Esophagus mucosa (tissue), 1 donor: Measurements from ENCODE around the gene FBN2. TPM values are rescaled to one million over a fixed set of nuclear protein-coding genes. Genes with fewer than 3 reads are reported as not detected.
"Not testable (repeated sequence)": the region's sequence is repeated elsewhere in the genome, so short reads cannot be mapped to it uniquely, and the experiment has no call there.

Source experiments
- ATAC-seq: fragments of 200-7000 bp; cut with Tn5 transposase; one replicate; pipeline ENCODE4 v1.9.1; 2020
- total RNA-seq: library from RNA; stranded (reverse); gene quantifications from one replicate; pipeline ENCODE4 v1.2.4, GENCODE V29; 2023
- donor health status: DM: yes; HTN: yes; CAD: no.

FBN2 gene
- total RNA-seq, 1 donor from 2014 or later: 1.00 TPM

DNA sequence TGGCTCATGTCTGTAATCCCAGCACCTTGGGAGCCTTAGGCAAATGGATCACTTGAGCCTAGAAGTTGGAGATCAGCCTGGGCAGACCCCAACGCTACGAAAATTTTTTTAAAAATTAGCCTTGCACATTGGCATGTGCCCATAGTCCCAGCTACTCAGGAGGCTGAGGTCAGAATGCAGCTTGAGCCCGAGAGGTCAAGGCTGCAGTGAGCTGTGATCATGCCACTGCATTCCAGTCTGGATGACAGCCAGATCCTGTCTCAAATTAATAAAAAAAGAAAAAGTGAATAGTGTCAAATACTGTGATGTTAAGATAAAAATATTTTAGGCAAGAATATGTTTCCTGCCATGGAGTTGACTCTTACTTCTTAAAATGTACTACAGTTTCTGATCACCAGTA is 5.3 kb downstream of the FBN2 start:
- no peak for ATAC-seq

DNA sequence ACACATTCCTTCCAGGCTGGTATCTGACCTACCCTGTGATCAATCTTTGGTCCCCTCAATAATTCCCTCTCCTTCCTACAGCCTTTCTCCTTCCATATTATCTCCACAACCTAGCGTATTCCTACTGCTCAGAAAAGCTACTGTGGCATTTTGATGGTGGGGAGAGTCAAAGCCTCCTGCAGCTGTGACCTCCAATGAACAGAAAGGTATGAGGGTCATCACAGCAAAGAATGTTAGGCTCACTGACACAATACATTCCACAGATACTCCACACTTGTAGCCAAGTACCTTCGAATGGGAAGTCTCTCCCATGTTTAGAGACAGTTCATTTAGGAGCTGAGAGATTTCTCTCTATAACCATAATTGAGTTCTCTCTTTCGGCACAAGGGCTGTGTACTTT is 5.9 kb downstream of the FBN2 start:
- no peak for ATAC-seq

DNA sequence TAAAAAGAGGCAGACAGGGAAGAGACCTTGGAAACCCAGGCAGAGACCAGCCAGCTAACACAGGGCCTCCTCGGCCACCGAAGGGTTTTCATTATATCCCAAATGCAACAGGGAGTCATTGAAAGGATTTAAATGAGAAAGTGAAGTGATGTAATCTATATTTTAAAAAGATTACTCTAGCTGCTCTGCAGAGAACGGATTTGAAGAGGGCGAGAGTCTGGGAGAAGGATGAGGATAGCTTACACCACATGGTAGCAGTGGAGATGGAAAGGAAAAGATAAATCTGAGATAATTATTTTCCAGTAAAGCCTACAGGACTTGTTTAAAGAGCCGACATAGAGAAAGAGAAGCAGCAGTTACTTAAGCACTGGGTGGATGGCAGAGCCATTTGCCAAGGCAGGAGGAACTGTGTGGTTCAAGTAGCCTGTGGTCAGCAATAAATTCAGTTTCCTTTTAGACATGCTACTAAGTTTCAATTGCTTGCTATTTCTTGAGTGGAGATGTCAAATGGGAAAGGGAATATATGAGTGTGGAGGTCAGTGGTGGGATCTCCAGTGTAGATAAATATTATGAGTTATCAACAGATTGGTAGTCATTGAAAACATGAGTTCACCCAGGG is 9.3 kb downstream of the FBN2 start:
- ATAC-seq: no peak

DNA sequence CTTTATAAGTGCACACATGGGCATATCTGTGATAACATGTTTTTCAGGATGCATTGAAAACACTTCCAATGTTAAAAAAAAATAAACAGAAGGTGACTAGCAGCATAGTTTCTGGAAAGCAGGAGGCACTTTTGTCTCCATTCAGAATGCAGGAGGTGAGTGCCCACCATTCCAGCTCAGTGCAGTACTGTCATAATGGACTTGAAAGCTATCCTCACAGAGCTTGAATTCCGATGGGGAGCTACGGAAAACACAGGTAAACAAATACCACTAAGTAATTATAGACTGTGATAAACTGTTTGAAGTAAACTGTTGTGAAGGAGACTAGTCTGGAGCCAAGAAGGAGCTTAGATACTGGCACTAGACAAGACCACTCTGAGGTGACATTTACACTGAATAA is 9.9 kb downstream of the FBN2 start:
- no peak for ATAC-seq

DNA sequence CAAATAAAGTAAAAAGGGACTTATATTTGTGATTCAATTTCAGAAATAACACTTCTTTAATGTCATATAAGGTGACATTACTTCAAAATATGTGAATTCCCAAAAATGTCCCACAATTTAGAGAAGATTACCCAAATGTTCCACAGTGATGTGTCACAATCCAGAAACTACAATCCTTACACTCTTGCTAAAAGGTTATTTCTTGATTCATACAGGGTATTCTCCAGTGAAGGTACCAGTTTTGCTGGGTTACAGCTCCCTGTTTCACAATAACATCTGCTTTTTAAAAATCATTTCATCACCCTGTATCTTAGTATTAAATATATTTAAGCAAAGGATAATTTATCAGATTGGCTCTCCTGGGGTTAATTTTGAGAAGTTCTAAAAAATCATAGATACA is 11.0 kb downstream of the FBN2 start:
- no peak for ATAC-seq

- ATAC-seq: no peak
Measured at GRCh38 chr5:128522336-128522735, 15.7 kb downstream of the FBN2 start.

GRCh38 chr5:128519827-128520226 is 18.2 kb downstream of the FBN2 start:
- ATAC-seq: no peak

DNA sequence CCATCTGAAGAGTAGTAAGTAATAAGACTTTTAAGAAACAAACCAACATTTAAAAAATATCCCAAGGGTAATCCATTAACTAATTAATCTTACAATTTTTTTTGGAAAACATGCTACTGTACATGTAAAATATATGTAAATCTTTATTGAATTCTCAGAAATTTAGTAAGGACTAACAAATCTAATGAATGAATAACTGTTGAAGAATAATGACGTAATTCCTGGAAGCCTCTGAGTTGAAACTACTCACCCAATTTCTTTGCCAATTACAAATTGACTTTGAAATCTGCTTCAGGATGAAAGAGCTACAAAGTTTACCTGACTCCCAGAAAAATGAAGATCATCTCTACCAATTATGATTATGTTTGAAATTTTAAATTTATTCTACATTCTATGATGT is 21.1 kb downstream of the FBN2 start:
- no peak for ATAC-seq

GRCh38 chr5:128513806-128514205 is 24.2 kb downstream of the FBN2 start:
- ATAC-seq: no peak

DNA sequence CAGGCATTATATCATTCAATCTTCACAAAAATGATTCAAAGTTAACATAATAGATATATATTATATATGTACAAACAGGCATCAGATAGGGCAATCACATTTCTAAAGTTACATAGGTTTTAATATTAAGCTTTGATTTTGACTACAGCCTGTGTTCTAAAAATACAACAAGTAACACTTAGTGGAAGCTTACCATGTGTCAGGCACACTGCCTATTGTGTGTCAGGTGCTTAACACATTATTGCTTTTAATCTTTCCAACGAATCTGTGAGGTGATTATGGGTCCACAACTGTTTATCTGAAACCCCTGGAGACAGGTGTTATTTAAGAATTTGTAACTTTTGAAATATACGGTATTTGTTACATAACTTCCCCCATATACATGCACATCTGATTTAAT is 25.2 kb downstream of the FBN2 start:
- no peak for ATAC-seq

DNA sequence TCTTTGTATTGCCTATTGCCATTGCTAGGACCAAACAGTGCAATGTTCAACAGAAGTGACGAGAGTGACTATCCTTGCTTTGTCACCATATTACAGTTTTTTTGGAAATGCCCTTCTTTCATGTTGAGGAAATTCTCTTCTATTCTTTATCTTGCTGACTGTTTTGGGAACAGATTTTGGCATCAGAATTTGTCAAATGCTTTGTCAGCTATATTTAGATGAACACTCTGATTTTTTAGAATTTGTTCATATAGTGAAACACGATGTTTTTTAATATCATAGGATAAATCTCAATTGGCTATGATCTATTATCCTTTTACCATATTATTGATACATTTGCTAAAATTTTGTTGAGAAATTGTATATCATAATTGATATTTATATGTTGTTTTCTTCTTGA is 31.4 kb downstream of the FBN2 start:
- ATAC-seq: no peak

GRCh38 chr5:128503727-128504126 is 34.3 kb downstream of the FBN2 start:
- not testable (repeated sequence) for ATAC-seq

DNA sequence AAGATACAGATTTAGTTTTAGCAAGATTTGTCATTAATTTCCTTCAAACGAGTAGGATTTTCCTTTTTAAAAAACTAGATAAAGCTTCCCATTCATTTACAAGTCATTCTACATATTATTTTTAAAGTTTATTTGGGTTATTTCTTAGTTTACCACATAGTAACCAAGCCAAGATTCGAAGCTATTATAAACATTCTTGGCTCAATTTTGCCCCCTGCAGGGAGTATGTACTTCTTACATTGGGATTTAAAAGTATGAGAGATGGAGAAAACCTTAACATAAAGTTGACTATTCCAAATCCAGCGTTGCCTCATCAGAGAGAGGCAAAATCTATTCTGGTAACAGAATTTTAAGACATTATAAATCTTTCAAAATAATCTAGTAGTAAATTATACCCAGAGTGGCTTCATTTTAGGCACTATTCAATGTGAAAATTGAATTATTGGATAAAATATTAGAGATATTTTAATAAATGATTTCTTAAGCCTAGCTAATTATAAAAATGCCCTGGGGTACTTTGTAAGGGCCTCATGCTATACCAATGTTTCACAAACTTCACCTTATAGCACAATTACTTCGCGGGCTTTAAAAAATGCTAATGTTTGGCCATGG is 39.1 kb downstream of the FBN2 start:
- no peak for ATAC-seq

DNA sequence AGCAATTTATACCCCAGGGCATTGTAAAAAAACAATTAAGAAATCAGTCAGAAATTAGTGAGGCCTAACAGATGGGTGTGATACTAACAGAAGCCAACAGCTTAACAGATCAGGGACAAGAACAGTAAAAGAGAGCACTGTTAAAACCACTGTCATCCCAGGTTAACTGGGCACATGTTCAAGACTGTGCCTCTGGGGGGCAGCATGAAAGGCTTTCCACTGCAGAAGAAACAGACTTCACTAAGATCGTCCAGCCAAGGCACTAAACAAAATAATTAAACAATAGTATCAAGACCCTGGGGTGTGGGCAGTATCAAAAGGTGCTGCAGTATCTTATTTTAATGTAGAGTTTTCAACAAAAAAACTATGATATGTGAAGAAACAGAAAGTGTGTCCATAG is 43.5 kb downstream of the FBN2 start:
- ATAC-seq: no peak

GRCh38 chr5:128493657-128494329 is 44.3 kb downstream of the FBN2 start:
- no peak for ATAC-seq

- ATAC-seq: no peak
Measured at GRCh38 chr5:128491291-128491690, 46.8 kb downstream of the FBN2 start.

- ATAC-seq: no peak
Measured at GRCh38 chr5:128490761-128491160, 47.3 kb downstream of the FBN2 start.

DNA sequence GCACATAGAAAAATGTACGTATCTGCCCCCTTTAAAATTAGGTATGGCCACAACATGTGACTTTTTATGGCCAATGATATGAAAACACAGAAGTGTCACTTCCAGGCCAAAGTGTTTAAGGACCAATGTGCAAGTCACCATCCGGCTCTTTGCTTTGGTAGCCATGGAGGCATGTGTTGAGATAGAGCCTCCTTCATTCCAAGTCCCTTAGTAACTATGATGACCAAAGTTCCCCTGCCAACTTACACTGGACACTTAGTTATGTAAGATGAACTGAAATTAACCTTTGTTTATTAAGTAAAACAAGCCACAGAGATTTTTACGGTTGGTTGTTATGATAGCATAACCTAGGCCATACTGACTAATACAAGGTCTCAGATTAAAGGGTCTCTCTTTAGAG is 51.0 kb downstream of the FBN2 start:
- no peak for ATAC-seq

GRCh38 chr5:128483738-128484137 is 54.3 kb downstream of the FBN2 start:
- no peak for ATAC-seq

DNA sequence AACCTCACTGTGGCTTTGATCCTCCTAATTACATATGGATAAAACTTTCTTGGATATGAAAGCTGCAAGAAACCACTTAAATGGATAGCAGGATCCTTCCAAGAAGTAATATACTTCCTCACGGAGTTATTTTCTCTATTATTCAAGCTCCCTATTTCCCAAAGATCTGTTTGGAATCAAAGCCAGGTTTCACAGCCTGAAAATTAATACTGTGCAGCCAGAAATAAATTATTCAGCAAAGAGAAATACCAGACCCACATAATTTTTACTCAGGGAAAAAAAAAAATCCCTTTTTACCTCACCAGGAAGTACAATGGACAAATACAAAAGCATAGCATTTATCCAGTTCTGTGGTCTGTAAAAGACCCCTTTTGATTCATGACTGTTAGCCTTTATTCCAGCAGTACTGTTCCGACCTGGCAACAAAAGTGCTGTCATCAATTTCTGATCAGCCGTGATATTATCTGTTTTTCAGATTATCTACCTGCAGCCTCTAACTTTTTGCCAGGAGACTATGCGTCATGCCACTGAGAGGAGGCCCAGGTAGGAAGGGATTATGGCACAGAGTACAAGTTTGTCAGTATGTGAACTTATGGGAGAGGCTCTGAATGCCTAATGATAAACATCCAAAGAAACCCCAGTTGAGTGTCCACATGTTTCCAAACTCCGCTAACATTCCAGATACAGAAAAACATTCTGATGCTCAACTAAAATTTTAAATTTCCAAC is 57.0 kb downstream of the FBN2 start:
- no peak for ATAC-seq

- no peak for ATAC-seq
Measured at GRCh38 chr5:128480158-128480557, 57.9 kb downstream of the FBN2 start.

DNA sequence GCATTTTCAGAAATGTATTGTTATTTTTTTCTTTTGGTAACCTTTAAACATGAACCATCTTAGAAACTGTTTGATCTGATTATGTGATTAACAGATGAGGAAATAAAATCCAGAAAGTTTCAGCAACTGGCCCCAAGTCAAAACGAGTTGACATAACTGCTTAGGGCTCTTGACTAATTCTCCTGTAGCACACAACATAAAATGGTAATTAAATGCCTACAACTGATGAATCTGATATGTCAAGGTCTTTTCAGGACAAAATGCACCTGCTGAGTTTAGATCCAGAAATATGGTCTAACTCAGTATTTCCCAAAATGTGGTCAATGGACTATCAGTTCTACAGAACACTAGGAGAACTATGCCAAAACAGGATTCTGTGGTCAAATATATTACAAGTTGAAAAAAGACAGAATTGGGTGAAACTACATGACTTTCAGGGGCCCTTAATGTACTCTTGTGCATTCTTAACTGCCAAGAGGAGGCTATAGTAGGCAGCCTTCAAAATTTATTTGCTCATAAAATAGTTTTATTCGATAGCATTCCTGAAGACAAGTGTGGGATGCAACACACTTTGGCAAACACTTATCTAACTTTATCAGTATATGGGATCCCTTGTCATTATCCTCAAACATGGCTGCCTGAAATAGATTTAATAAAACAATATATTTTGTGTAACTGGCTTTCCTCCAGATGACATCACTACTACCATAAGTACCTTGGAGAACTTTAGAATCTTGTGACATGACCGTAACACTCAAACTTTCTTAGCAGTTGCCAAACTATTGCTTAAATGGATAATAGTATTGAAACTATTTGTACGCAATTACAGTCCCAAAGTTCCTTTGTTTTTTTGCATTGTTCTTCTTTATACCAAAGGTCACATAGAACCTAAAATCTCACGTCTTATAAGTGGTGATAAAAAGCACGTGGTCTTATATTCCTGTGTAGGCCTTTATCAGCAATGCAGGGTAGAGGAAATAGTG is 59.4 kb downstream of the FBN2 start:
- ATAC-seq: no peak
